Stimulated activated CD8-positive, alpha-beta memory T cell treated with anti-CD3 and anti-CD28 coated beads, Interleukin-4, amount 100 ng/mL, for 4 hours (primary cell): ENCODE data around the gene MIPEP.
"Not testable (repeated sequence)": the region's sequence is repeated elsewhere in the genome, so short reads cannot be mapped to it uniquely, and the experiment has no call there.

Experiments
- DNase-seq, 2 donors: peaks; one replicate each; pipeline ENCODE4 v3.0.0-alpha.2; 2020; ENCODE audit warnings: low read depth in 2 of 2, low spot score in 1 of 2

The MIPEP gene

GRCh38 chr13:23889615-23890607 lies 711 bp upstream of the MIPEP start:
- no peak for DNase-seq

- DNase-seq = not testable (repeated sequence)
Measured at GRCh38 chr13:23884361-23884760, 4.8 kb downstream of the MIPEP start.

GRCh38 chr13:23883255-23883654 lies 5.9 kb downstream of the MIPEP start:
- DNase-seq = no peak

- not testable (repeated sequence) for DNase-seq
Measured at GRCh38 chr13:23881402-23881800, 7.8 kb downstream of the MIPEP start.

- DNase-seq = not testable (repeated sequence)
Measured at GRCh38 chr13:23880493-23881401, 8.5 kb downstream of the MIPEP start.

GRCh38 chr13:23877286-23877685 lies 11.9 kb downstream of the MIPEP start:
- no peak for DNase-seq

GRCh38 chr13:23876265-23876664 lies 12.9 kb downstream of the MIPEP start:
- no peak for DNase-seq

- no peak for DNase-seq
Measured at GRCh38 chr13:23871616-23872220, 17.5 kb downstream of the MIPEP start.

- no peak for DNase-seq
Measured at GRCh38 chr13:23870356-23871140, 18.7 kb downstream of the MIPEP start.

GRCh38 chr13:23868521-23868920 lies 20.7 kb downstream of the MIPEP start:
- no peak for DNase-seq

GRCh38 chr13:23867027-23867491 lies 22.1 kb downstream of the MIPEP start:
- no peak for DNase-seq

- DNase-seq = no peak
Measured at GRCh38 chr13:23866420-23867026, 22.7 kb downstream of the MIPEP start.

- no peak for DNase-seq
Measured at GRCh38 chr13:23865906-23866305, 23.3 kb downstream of the MIPEP start.

GRCh38 chr13:23865026-23865425 lies 24.2 kb downstream of the MIPEP start:
- no peak for DNase-seq

GRCh38 chr13:23861310-23861709 lies 27.9 kb downstream of the MIPEP start:
- no peak for DNase-seq

GRCh38 chr13:23859904-23860303 lies 29.3 kb downstream of the MIPEP start:
- DNase-seq = no peak

GRCh38 chr13:23859455-23859854 lies 29.7 kb downstream of the MIPEP start:
- no peak for DNase-seq

- no peak for DNase-seq
Measured at GRCh38 chr13:23858546-23858945, 30.7 kb downstream of the MIPEP start.

- DNase-seq = no peak
Measured at GRCh38 chr13:23856008-23856750, 33.0 kb downstream of the MIPEP start.
